AML-193 (cell line): ENCODE results near the gene LMNA.
"Not testable (repeated sequence)": the region's sequence is repeated elsewhere in the genome, so short reads cannot be mapped to it uniquely, and the experiment has no call there.

Experiments
- DNase-seq, 2 experiments: peaks; one replicate each; lab custom pipeline; 2025; lab: John Stamatoyannopoulos, UW

The LMNA gene

GRCh38 chr1:156114101-156114918, at the start of gene LMNA:
Gene LMNA (plus strand): TSS chr1:156114711. CDS start chr1:156114919, 208 bp downstream.
- DNase-seq = peak in 1 of 2 experiments; percentile 25

- DNase-seq = no peak
Measured at GRCh38 chr1:156065212-156065611, 49.3 kb upstream of the LMNA start.

GRCh38 chr1:156065871-156066270, 48.6 kb upstream of the LMNA start:
- no peak for DNase-seq

GRCh38 chr1:156067262-156067661, 47.2 kb upstream of the LMNA start:
- DNase-seq = no peak

GRCh38 chr1:156069490-156070455, 44.7 kb upstream of the LMNA start:
- DNase-seq = no peak

DNA sequence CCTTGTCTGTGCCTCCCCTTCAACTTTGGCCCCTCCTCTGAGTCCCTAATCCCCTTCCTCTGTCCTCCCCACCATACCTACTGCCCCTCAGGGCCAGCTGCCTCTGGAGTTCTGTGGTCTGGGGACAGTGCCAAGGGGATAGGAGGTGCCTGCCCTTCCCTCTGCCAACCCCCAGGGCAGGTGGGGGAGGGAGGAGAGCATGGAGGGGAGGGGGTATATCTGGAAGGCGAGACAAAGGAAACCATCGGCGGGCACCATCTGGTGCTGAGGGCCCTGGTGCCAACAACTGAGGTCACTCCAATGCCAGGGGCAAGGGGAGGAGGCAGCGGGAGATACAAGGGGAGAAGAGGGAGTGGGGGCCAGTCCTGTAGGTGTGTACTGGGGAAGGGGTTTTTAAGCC, 44.0 kb upstream of the LMNA start:
- DNase-seq = no peak

- DNase-seq = not testable (repeated sequence)
Measured at GRCh38 chr1:156071332-156071816, 43.1 kb upstream of the LMNA start.

DNA sequence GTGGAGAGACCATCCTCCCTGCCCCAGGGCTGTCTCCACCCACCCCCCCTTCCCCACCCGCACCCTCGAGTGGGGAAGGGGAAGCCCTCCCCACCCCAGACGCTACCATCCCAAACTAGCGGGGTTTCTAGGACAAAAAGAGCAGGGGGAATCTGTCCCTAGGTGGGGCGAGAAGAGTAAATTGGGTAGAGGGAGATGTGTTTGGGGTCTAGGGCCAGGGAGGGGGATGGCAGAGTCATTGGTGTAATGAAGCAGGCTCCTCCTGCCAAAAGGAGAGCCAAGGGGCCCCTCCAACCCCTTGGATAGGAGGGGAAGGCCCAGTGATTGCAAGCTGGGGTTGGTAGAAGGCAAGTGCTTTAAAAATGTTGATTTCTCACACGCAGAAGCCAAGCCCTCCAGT, 42.3 kb upstream of the LMNA start:
- no peak for DNase-seq

DNA sequence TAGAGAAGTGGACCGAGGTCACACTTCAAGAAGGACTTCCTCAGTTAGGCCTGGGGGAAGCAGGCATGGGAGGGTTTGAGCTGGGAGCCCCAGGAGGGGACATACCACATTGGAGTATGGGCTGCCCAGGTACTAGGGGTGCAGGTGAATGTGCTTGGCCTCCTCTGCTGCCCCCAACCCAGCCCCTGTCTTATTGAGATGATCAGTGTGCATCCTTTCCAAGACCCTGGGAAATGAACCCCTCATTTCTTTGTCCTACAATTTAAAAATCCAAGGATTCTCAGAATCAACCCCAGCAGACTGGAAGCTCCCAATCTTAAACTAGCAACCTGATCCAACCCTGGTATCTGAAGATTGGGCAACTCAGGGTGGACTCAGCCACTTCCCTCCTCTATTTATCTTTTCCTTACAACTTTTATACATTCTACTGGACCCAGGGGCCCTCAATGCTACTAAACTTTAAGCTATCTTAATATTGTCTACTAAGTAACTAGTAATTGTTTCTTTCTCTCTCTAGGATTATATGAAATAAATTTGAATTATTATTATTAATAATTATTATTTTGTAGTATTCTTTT, 41.3 kb upstream of the LMNA start:
- no peak for DNase-seq

- DNase-seq = no peak
Measured at GRCh38 chr1:156073740-156074139, 40.8 kb upstream of the LMNA start.

- DNase-seq = no peak
Measured at GRCh38 chr1:156074661-156075060, 39.9 kb upstream of the LMNA start.

DNA sequence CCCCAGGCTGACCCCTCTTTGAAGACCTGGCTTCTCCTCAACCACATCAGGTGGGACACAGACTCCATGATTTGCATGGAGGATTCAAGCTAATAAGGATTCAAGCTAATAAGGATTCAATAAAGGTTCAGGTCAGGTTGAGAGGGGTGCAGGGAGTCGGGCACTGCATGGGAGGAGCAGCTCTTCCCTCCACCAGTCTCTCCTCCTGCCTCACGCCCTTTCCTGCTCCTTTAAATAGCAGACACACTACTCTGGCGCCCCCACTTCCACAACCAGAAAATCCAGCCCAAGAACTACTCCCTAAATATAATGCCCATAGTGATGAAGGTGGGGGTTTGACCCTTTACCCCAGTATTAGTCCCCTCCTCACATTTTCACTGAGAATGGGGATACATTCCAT, 39.3 kb upstream of the LMNA start:
- DNase-seq = no peak

- no peak for DNase-seq
Measured at GRCh38 chr1:156075775-156076204, 38.7 kb upstream of the LMNA start.

GRCh38 chr1:156076609-156077429, 37.7 kb upstream of the LMNA start:
- no peak for DNase-seq

- no peak for DNase-seq
Measured at GRCh38 chr1:156077430-156077760, 37.1 kb upstream of the LMNA start.

DNA sequence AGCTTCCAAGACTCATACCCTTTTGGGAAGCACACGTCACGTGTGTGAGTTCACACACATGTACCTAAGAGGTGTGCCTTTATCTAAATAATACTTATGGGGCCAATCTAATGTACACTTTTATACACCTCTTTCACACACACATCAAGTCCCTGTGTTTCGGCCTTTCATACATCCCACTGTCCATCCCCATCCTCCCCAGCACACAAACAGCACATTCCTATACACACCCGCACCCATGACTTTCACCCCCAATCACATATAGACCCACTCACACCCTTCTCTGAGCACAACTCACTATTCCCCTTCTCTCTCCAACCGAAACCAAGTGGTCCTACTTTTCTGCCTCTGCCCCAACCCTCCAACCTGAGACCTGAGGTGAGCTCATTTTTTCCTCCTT, 35.8 kb upstream of the LMNA start:
- DNase-seq = no peak

GRCh38 chr1:156079762-156080161, 34.7 kb upstream of the LMNA start:
- DNase-seq = no peak

DNA sequence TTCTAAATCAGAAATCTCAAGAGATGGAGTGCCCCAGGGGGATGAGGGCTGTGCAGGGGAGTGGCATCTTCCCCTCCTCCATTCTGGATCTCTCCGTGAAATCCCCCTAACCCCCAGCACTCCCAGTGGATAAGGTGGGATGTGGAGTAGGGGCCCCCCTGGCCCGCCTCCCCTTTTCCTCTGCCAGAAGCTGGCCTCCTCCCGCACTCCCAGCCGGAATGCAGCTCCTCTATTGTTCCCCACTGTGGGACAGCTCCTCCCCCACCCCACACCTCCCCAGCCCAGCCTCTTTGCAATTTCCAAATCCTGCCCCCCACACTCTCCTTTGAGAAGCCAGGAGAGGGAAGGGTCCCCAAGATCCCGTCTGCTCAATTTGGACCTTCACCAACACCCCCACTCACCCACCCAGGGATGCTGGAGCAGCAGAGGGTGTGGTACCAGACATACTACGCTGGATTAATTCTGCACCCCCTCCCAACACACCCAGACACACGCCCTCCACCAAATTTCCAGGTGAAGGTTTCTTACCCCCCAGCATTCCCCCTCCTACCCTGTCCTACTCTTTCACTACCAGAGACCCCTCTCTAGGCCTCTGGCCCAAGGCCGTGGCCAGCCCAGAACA, 34.2 kb upstream of the LMNA start:
- no peak for DNase-seq

GRCh38 chr1:156080863-156081179, 33.7 kb upstream of the LMNA start:
- DNase-seq = no peak

DNA sequence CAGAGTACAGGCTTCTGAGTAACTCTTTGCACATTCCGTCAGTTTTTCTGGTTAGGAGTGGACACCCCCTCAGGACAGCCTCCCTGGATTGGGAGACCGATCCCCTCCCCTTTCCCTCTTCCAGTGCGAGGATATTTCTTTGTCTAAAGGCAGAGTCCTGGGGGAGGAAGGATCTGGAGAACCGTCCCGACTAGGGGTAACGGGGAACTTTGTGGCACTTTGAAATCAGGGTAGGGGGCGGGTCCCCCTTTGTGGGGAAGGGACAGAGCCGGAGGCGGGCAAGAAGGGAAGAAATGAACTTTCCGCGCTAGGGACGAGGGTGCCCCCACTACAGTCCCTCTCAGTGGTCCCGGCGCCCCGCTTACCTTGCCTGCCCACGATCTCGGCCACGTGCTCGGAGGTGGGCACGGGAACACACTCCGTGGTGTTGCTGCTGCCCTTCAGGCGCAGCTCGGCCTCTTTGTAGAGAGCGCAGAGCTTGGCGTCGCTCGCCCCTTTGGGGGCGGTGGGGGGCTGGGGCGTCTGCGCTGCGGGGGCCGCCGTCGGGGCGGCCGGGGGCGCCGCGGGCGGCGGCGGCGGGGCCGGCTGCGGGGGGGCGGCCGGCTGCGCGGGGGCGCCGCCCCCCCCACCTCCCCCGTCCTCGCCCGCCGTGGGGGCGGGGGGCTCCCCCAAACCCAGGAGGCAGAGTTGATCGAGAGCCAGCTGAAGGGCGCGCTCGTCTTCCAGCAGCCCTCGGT, 33.2 kb upstream of the LMNA start:
- DNase-seq = no peak

DNA sequence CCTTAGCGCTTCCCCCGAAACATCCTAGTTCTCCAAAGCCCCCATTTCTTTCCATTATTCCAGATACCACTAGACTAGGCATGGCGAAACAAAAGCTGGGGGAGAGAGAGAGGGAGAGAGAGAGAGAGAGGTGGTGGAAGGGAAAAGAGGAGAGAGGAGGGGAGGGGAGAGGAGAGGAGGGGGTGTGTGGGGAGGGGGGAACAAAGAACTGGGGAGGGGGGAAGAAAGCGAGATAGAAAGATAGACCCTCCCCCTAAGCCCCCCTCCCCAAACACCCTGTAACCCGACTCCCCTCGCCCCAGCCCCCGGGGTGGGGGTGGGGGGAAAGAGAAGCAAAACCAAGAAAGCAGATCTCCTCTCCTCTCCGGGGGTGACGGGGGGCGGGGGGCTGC, 32.6 kb upstream of the LMNA start:
- no peak for DNase-seq
